ENCODE data around the gene RPLP1. TPM values are rescaled to one million over a fixed set of nuclear protein-coding genes. Genes with fewer than 3 reads are reported as not detected.

RPLP1 gene
- total and polyA plus RNA-seq, 2 of the 8 experiments (the other 6 are each of a cell fraction or from before 2014, with no cell fraction given) = 2,089 to 4,387 TPM

- peaks cover 5 to 40% of the 10 kb centered on the region in 2 experiments; a peak in 3 of 4 replicates for H3K79me2 ChIP-seq (ENCODE audit: control insufficient read depth in 1 of 2, insufficient read depth in 2 of 2, low read length in 2 of 2)
- peak within 1 kb of the TSS; percentile 81 to 95 (median 88) for H3K4me3 ChIP-seq (ENCODE audit: extremely low read depth in 1 of 4, insufficient read depth in 2 of 4, low read depth in 3 of 4, low read length in 4 of 4)
- H3K4ac ChIP-seq (replicated peaks; ENCODE audit: insufficient read length, low read depth, low read length) = no peak within 1 kb of the TSS
- peaks cover 4 to 18% (median 11%) of the 10 kb centered on the region in 4 experiments; a peak in 7 of 8 replicates for H3K36me3 ChIP-seq (ENCODE audit: control insufficient read depth in 2 of 4, insufficient read depth in 4 of 4, low read length in 3 of 4)
- H4K20me1 ChIP-seq (replicated peaks in 1 of 2; ENCODE audit: control insufficient read depth in 1 of 2, insufficient read depth in 2 of 2, low read length in 2 of 2) = peaks cover 0 to 2% of the 10 kb centered on the region in 2 experiments
- peak within 1 kb of the TSS; percentile 53; the same call in 1 of the 2 replicates for H3K27ac ChIP-seq (ENCODE audit: low read depth, low read length)
- peak within 1 kb of the TSS; percentile 64 to 81 (median 70) for H3K9ac ChIP-seq (replicated peaks in 1 of 4; ENCODE audit: extremely low read depth in 1 of 4, low read depth in 3 of 4, low read length in 3 of 4)
- peak; percentile 84 to 90 for DNase-seq (ENCODE audit: low read depth in 1 of 2, low spot score in 2 of 2)
- peaks cover 0 to 2% (median under 1%) of the 10 kb centered on the region in 4 experiments; a peak in 2 of 7 replicates for H3K4me1 ChIP-seq (replicated peaks in 1 of 4; ENCODE audit: control insufficient read depth in 3 of 4, insufficient read depth in 4 of 4, low read length in 3 of 4)
- no peak within 1 kb of the TSS for H2BK12ac ChIP-seq (ENCODE audit: low read depth, low read length)
- H3K18ac ChIP-seq (ENCODE audit: extremely low read depth, low read length) = peak within 1 kb of the TSS; percentile 97
- H2AFZ ChIP-seq (ENCODE audit: low read length) = peak within 1 kb of the TSS; percentile 90; the same call in 1 of the 2 replicates
- peak within 1 kb of the TSS; percentile 60 for H3K56ac ChIP-seq (replicated peaks; ENCODE audit: insufficient read length, low read depth, low read length)
- H2BK20ac ChIP-seq (ENCODE audit: low read length) = no peak within 1 kb of the TSS
- peak within 1 kb of the TSS; percentile 79 for H4K91ac ChIP-seq (replicated peaks; ENCODE audit: insufficient read length, low read length)
- no peak within 1 kb of the TSS for H2BK15ac ChIP-seq (ENCODE audit: low read length)
- no peak within 1 kb of the TSS for H3K23ac ChIP-seq (ENCODE audit: insufficient read length)
- H3K9me3 ChIP-seq (ENCODE audit: insufficient read depth in 2 of 2, low read depth in 1 of 2, low read length in 1 of 2) = no peaks in the 10 kb centered on the region
- no peak within 1 kb of the TSS for H2BK120ac ChIP-seq (replicated peaks; ENCODE audit: low read depth, low read length)
- peak within 1 kb of the TSS; percentile 91 for H4K5ac ChIP-seq (ENCODE audit: insufficient read length, low read depth, low read length)
- peaks cover 3% of the 10 kb centered on the region for H3K79me1 ChIP-seq (ENCODE audit: low read depth, low read length)
- peak within 1 kb of the TSS; percentile 78 to 92 for H3K4me2 ChIP-seq (ENCODE audit: insufficient read depth in 1 of 2, low read depth in 2 of 2, low read length in 2 of 2)
- H2BK5ac ChIP-seq (ENCODE audit: low read depth, low read length) = peak within 1 kb of the TSS; percentile 77
- H2AK5ac ChIP-seq (ENCODE audit: low read depth, low read length) = no peak within 1 kb of the TSS
- peaks cover 5% of the 10 kb centered on the region; the same call in 1 of the 2 replicates for H3K23me2 ChIP-seq (ENCODE audit: low read depth, low read length)
- peak within 1 kb of the TSS; percentile 41; the same call in 1 of the 2 replicates for H4K8ac ChIP-seq (ENCODE audit: extremely low read depth, insufficient read depth, low read length)
- no peak for FAIRE-seq
- no peaks in the 10 kb centered on the region for H3K27me3 ChIP-seq (replicated peaks in 1 of 4; ENCODE audit: control insufficient read depth in 3 of 4, extremely low read depth in 1 of 4, insufficient read depth in 3 of 4, low read length in 3 of 4)
- no peak within 1 kb of the TSS for H3K14ac ChIP-seq (ENCODE audit: insufficient read length)
- 3% methylated on average over 60 of the region's 78 CpGs; no CpG with 5 or more reads in 1 of the 2 experiments for WGBS, 2 experiments (ENCODE audit: extremely low coverage in 1 of 2, insufficient coverage in 1 of 2, insufficient read length in 1 of 2, insufficient replicate concordance in 2 of 2, low coverage in 1 of 2, low lambda C conversion rate in 2 of 2, missing lambda C conversion rate in 1 of 2)
- CTCF ChIA-PET (ENCODE audit: partially characterized antibody) = interaction anchor here (0.6 to 1.3 kb wide), 7 partner anchors 11 to 381 kb away, joined by 3 to 4 read pairs (median 3); no protein-coding TSS in a partner anchor
- POLR2A ChIA-PET (ENCODE audit: partially characterized antibody) = interaction anchor here (0.6 to 8.0 kb wide), 11 partner anchors 8 to 1704 kb away, joined by 3 to 97 read pairs (median 5); partner anchors contain the start of genes GLCE and RPLP1
- TF ChIP-seq POLR2AphosphoS5 (IDR thresholded peaks at IDR 0.05; ENCODE audit: low read depth, low read length) = peak; percentile 78
- peak in 1 of 2 experiments; percentile 52; a peak in 1 of 4 replicates for TF ChIP-seq HDAC2 (IDR thresholded peaks at IDR 0.05; ENCODE audit: borderline replicate concordance in 1 of 2, low read depth in 2 of 2, low read length in 2 of 2)
- TF ChIP-seq CTBP2 (IDR thresholded peaks at IDR 0.05; ENCODE audit: borderline replicate concordance, insufficient read depth, insufficient read length, low read length) = no peak
- TF ChIP-seq RFX5 (IDR thresholded peaks at IDR 0.05; ENCODE audit: borderline replicate concordance, low read depth, low read length) = no peak
- TF ChIP-seq TCF12 (IDR thresholded peaks at IDR 0.05; ENCODE audit: low read depth, low read length) = no peak
- TF ChIP-seq SIN3A (conservative IDR thresholded peaks at IDR 0.05 in 1 of 2, IDR thresholded peaks at IDR 0.05 in 1 of 2; ENCODE audit: low read depth in 1 of 2, low read length in 2 of 2) = peak; percentile 96 to 98
- peak; percentile 75 for TF ChIP-seq TAF7 (optimal IDR thresholded peaks at IDR 0.05; ENCODE audit: borderline replicate concordance, low read depth, low read length)
- TF ChIP-seq JUN (IDR thresholded peaks at IDR 0.05; ENCODE audit: low read depth, low read length) = no peak
- peak; percentile 98 for TF ChIP-seq SAP30 (IDR thresholded peaks at IDR 0.05; ENCODE audit: insufficient read depth, insufficient replicate concordance, low read length)
These were observed 38.6 kb upstream of the RPLP1 start, which contains the start of gene KIF23 for GRCh38 chr15:69413822-69414700. TSS of gene KIF23 (plus strand) at chr15:69414349. CDS start at chr15:69414466, 117 bp downstream.

Data from H1 (cell line).